Smooth muscle cell (in vitro differentiated cells): ENCODE data around the gene LYZL2. TPM values are rescaled to one million over a fixed set of nuclear protein-coding genes. Genes with fewer than 3 reads are reported as not detected.
"Not testable (repeated sequence)": the region's sequence is repeated elsewhere in the genome, so short reads cannot be mapped to it uniquely, and the experiment has no call there.

Experiments used
- DNase-seq: peaks from one replicate; lab custom pipeline; 2025; ENCODE audit not compliant: unreplicated experiment; lab: John Stamatoyannopoulos, UW
- H2AFZ ChIP-seq: fragments of 200-600 bp; sonication (generic); 2 replicates; pipeline ENCODE4 v1.6.0; 2016; ENCODE audit warnings: antibody characterized with exemption, low read depth, mild to moderate bottlenecking
- H3F3A ChIP-seq: fragments of 200-600 bp; sonication (generic); 2 replicates; pipeline ENCODE4 v1.6.0; 2017; ENCODE audit warnings: antibody characterized with exemption, low read depth
- H3K27ac ChIP-seq: fragments of 200-600 bp; sonication (generic); 2 replicates; pipeline ENCODE4 v1.5.1; 2016; ENCODE audit warnings: low read depth, mild to moderate bottlenecking
- H3K27me3 ChIP-seq: fragments of 200-600 bp; sonication (generic); 2 replicates; pipeline ENCODE4 v1.6.1; 2016; ENCODE audit warnings: low read depth, mild to moderate bottlenecking
- H3K36me3 ChIP-seq: fragments of 200-600 bp; sonication (generic); 2 replicates; pipeline ENCODE4 v1.5.1; 2016; ENCODE audit warnings: low read depth
- H3K4me1 ChIP-seq: fragments of 200-600 bp; sonication (generic); 2 replicates; pipeline ENCODE4 v1.5.1; 2016; ENCODE audit warnings: low read depth
- H3K4me2 ChIP-seq: fragments of 200-600 bp; sonication (generic); 2 replicates; pipeline ENCODE4 v1.6.0; 2016; ENCODE audit warnings: mild to moderate bottlenecking
- H3K4me3 ChIP-seq: fragments of 200-600 bp; sonication (generic); 2 replicates; pipeline ENCODE4 v1.5.1; 2016; ENCODE audit warnings: mild to moderate bottlenecking
- H3K79me2 ChIP-seq: fragments of 200-600 bp; sonication (generic); 2 replicates; pipeline ENCODE4 v1.6.0; 2016; ENCODE audit warnings: low read depth, mild to moderate bottlenecking
- H3K9ac ChIP-seq: fragments of 200-600 bp; sonication (generic); 2 replicates; pipeline ENCODE4 v1.6.0; 2016; ENCODE audit warnings: low read depth
- H3K9me3 ChIP-seq: fragments of 200-600 bp; sonication (generic); replicated peaks from 2 replicates; pipeline ENCODE4 v1.5.1; 2016; ENCODE audit warnings: low read depth
- H4K20me1 ChIP-seq: fragments of 200-600 bp; sonication (generic); 2 replicates; pipeline ENCODE4 v1.6.0; 2016; ENCODE audit warnings: low read depth
- CTCF ChIP-seq: fragments of 200-600 bp; sonication (generic); IDR thresholded peaks from 2 replicates; pipeline ENCODE4 v1.5.1; 2017; ENCODE audit warnings: borderline replicate concordance, mild to moderate bottlenecking, antibody characterized with exemption; ENCODE audit not compliant: insufficient read depth, poor library complexity, severe bottlenecking
- WGBS: methylation state at CpG from one replicate; pipeline ENCODE4 v1.1.7; 2016; ENCODE audit warnings: low lambda C conversion rate; 5-methylcytosine and 5-hydroxymethylcytosine counted together
- polyA plus RNA-seq: library from polyadenylated mRNA; unstranded; fragments of >200 nt; fragmentation: Nextera tagmentation; extraction: Ambion mirVana; gene quantifications from 2 replicates; pipeline ENCODE4 v1.2.1, GENCODE V29; 2016
- total RNA-seq: library from RNA; depleted of rRNA; stranded (reverse); fragments of >200 nt; gene quantifications from 2 replicates; pipeline ENCODE4 v1.2.3, GENCODE V29; 2014

Gene LYZL2
- total and polyA plus RNA-seq, 2 experiments from 2014 or later: not detected

- DNase-seq: no peak
- Histone ChIP-seq H3F3A (no peaks in the 10 kb centered on the region), H2AFZ (no peak overlapping the region), H4K20me1 (no peaks in the 10 kb centered on the region), H3K4me2 (no peak overlapping the region), H3K27ac (no peak overlapping the region), H3K4me3 (no peak overlapping the region), H3K79me2 (no peaks in the 10 kb centered on the region), H3K9ac (no peak overlapping the region), H3K27me3 (no peaks in the 10 kb centered on the region), H3K36me3 (no peaks in the 10 kb centered on the region), H3K9me3 (no peaks in the 10 kb centered on the region), H3K4me1 (no peaks in the 10 kb centered on the region)
- WGBS: 94% methylated on average over 5 of the region's 5 CpGs
- TF ChIP-seq CTCF: no peak
Measured at GRCh38 chr10:30619966-30620365, 9.6 kb downstream of the LYZL2 start.

- no peak for DNase-seq
- Histone ChIP-seq H3K4me3 (no peak overlapping the region), H3K9me3 (no peaks in the 10 kb centered on the region), H4K20me1 (no peaks in the 10 kb centered on the region), H3F3A (no peaks in the 10 kb centered on the region), H3K79me2 (no peaks in the 10 kb centered on the region), H3K27me3 (no peaks in the 10 kb centered on the region), H3K36me3 (no peaks in the 10 kb centered on the region), H3K4me1 (no peaks in the 10 kb centered on the region), H2AFZ (no peak overlapping the region), H3K4me2 (no peak overlapping the region), H3K9ac (no peak overlapping the region), H3K27ac (no peak overlapping the region)
- no peak for TF ChIP-seq CTCF
- over 99% methylated on average over 7 of the region's 7 CpGs for WGBS
Measured at GRCh38 chr10:30617070-30617469, 12.5 kb downstream of the LYZL2 start.

GRCh38 chr10:30611041-30611440 lies 18.5 kb downstream of the LYZL2 start:
- H4K20me1 ChIP-seq, H3K27ac ChIP-seq, H3K4me3 ChIP-seq, H2AFZ ChIP-seq, H3K36me3 ChIP-seq, H3K79me2 ChIP-seq, H3F3A ChIP-seq, H3K4me2 ChIP-seq, H3K4me1 ChIP-seq, H3K9ac ChIP-seq, H3K27me3 ChIP-seq, DNase-seq, H3K9me3 ChIP-seq: not testable (repeated sequence)
- 76% methylated on average over 8 of the region's 8 CpGs for WGBS

GRCh38 chr10:30607814-30608213 lies 21.7 kb downstream of the LYZL2 start:
- H3K36me3 ChIP-seq: no peaks in the 10 kb centered on the region
- no peaks in the 10 kb centered on the region for H3F3A ChIP-seq
- no peak overlapping the region for H3K4me2 ChIP-seq
- no peak overlapping the region for H3K4me3 ChIP-seq
- H3K27me3 ChIP-seq: no peaks in the 10 kb centered on the region
- 87% methylated on average over 6 of the region's 6 CpGs for WGBS
- no peak for DNase-seq
- no peak overlapping the region for H2AFZ ChIP-seq
- no peak for TF ChIP-seq CTCF
- H3K9me3 ChIP-seq: no peaks in the 10 kb centered on the region
- no peak overlapping the region for H3K9ac ChIP-seq
- H4K20me1 ChIP-seq: no peaks in the 10 kb centered on the region
- H3K27ac ChIP-seq: no peak overlapping the region
- H3K79me2 ChIP-seq: no peaks in the 10 kb centered on the region
- H3K4me1 ChIP-seq: no peaks in the 10 kb centered on the region
